T47D (cell line): Measurements from ENCODE around the gene HBZ.
"Not testable (repeated sequence)": the region's sequence is repeated elsewhere in the genome, so short reads cannot be mapped to it uniquely, and the experiment has no call there.

Experiments
- DNase-seq, 2 experiments: peaks; one replicate each; pipeline versions ENCODE4 v3.0.0 to v3.0.0-alpha.2; 2011 to 2012; ENCODE audit warnings: low read depth in 1 of 2, low spot score in 1 of 2
- JUND ChIP-seq: IDR thresholded peaks from 2 replicates; pipeline ENCODE4 v1.6.1; 2012; ENCODE audit warnings: low read depth
- in situ Hi-C: cut with HindIII; loops from 2 replicates; pipeline ENCODE4 v1.10.0; 2016; ENCODE audit warnings: low sequenced_read_pairs, low pct_unique_long_range_greater_than_20kb

HBZ gene

GRCh38 chr16:162271-162991 is 10.0 kb downstream of the HBZ start:
- no peak for TF ChIP-seq JUND
- DNase-seq, result no peak
- in situ Hi-C loops, result no loop called here

- DNase-seq, in situ Hi-C loops: not testable (repeated sequence)
Measured at GRCh38 chr16:163139-163538, 10.7 kb downstream of the HBZ start.

- DNase-seq, in situ Hi-C loops: not testable (repeated sequence)
Measured at GRCh38 chr16:163696-164095, 11.3 kb downstream of the HBZ start.

GRCh38 chr16:164134-164823 is 11.8 kb downstream of the HBZ start:
- in situ Hi-C loops, result not testable (repeated sequence)

GRCh38 chr16:164827-165538 is 12.5 kb downstream of the HBZ start:
- DNase-seq, result no peak
- in situ Hi-C loops, result no loop called here
- no peak for TF ChIP-seq JUND

More at GRCh38 chr16:164134-164823, 11.8 kb downstream of the HBZ start:
- DNase-seq, result not testable (repeated sequence)

- DNase-seq, result no peak
- in situ Hi-C loops, result no loop called here
- no peak for TF ChIP-seq JUND
Measured at GRCh38 chr16:165539-166374, 13.3 kb downstream of the HBZ start, which contains the start of gene HBM. HBM (plus strand) TSS chr16:165978; CDS start chr16:165998, 20 bp downstream.

- DNase-seq, result no peak
- in situ Hi-C loops, result no loop called here
- TF ChIP-seq JUND, result no peak
Measured at GRCh38 chr16:166375-167121, 14.1 kb downstream of the HBZ start.

GRCh38 chr16:167122-167690 is 14.8 kb downstream of the HBZ start:
- no peak for TF ChIP-seq JUND
- in situ Hi-C loops, result no loop called here
- DNase-seq, result no peak

GRCh38 chr16:168424-168823 is 16.0 kb downstream of the HBZ start:
- TF ChIP-seq JUND, result no peak
- in situ Hi-C loops, result no loop called here
- DNase-seq, result no peak

GRCh38 chr16:169014-169413 is 16.6 kb downstream of the HBZ start:
- no peak for TF ChIP-seq JUND
- no peak for DNase-seq
- in situ Hi-C loops, result no loop called here

GRCh38 chr16:170088-170507 is 17.7 kb downstream of the HBZ start:
- peak in 1 of 2 experiments; percentile 54 for DNase-seq
- in situ Hi-C loops, result not testable (repeated sequence)
